HG02970 (cell line): ENCODE data around the gene TMEM54.
"Not testable (repeated sequence)": the region's sequence is repeated elsewhere in the genome, so short reads cannot be mapped to it uniquely, and the experiment has no call there.

Experiments used
- ATAC-seq: cut with Tn5 transposase; IDR thresholded peaks from one replicate; pipeline ENCODE4 v1.9.1; 2021; ENCODE audit warnings: mild to moderate bottlenecking, moderate library complexity, moderate number of reproducible peaks; ENCODE audit not compliant: unreplicated experiment, low FRiP score

TMEM54 gene

GRCh38 chr1:32919811-32920733 is 18.9 kb upstream of the TMEM54 start:
- no peak for ATAC-seq

- no peak for ATAC-seq
Observed at GRCh38 chr1:32918179-32918578, 17.0 kb upstream of the TMEM54 start.

GRCh38 chr1:32917521-32917920 is 16.3 kb upstream of the TMEM54 start:
- ATAC-seq, result no peak

- no peak for ATAC-seq
Observed at GRCh38 chr1:32915766-32916706, 14.8 kb upstream of the TMEM54 start.

- ATAC-seq, result no peak
Observed at GRCh38 chr1:32910319-32910718, 9.1 kb upstream of the TMEM54 start.

- no peak for ATAC-seq
Observed at GRCh38 chr1:32907435-32907834, 6.2 kb upstream of the TMEM54 start.

GRCh38 chr1:32906654-32907053 is 5.5 kb upstream of the TMEM54 start:
- no peak for ATAC-seq

- not testable (repeated sequence) for ATAC-seq
Observed at GRCh38 chr1:32905588-32905987, 4.4 kb upstream of the TMEM54 start.

GRCh38 chr1:32904797-32905196 is 3.6 kb upstream of the TMEM54 start:
- no peak for ATAC-seq

- no peak for ATAC-seq
Observed at GRCh38 chr1:32903991-32904785, 3.0 kb upstream of the TMEM54 start.

- no peak for ATAC-seq
Observed at GRCh38 chr1:32902535-32902920, 1.3 kb upstream of the TMEM54 start.

GRCh38 chr1:32901823-32902534 is 790 bp upstream of the TMEM54 start:
- ATAC-seq, result no peak

GRCh38 chr1:32900371-32900955 is 726 bp downstream of the TMEM54 start:
- no peak for ATAC-seq

GRCh38 chr1:32899586-32900296 is 1.4 kb downstream of the TMEM54 start:
- no peak for ATAC-seq

GRCh38 chr1:32898958-32899357 is 2.2 kb downstream of the TMEM54 start:
- no peak for ATAC-seq

GRCh38 chr1:32898056-32898455 is 3.1 kb downstream of the TMEM54 start:
- ATAC-seq, result no peak

GRCh38 chr1:32897082-32898049 is 3.8 kb downstream of the TMEM54 start:
- no peak for ATAC-seq

- no peak for ATAC-seq
Observed at GRCh38 chr1:32896451-32896850, 4.7 kb downstream of the TMEM54 start.
